GM10266 (cell line): ENCODE measurements around the gene LCN10.

ENCODE experiments used
- DNase-seq: peaks from one replicate; pipeline ENCODE4 v3.0.0; 2012; ENCODE audit errors: extremely low spot score
- TF ChIP-seq, protein P1 (sequence below): IDR thresholded peaks from 2 replicates; pipeline ENCODE4 v1.5.1; 2012; ENCODE audit warnings: mild to moderate bottlenecking, low read depth; ENCODE audit not compliant: control insufficient read depth, insufficient read depth; ENCODE audit errors: missing control alignments

Gene LCN10

DNA sequence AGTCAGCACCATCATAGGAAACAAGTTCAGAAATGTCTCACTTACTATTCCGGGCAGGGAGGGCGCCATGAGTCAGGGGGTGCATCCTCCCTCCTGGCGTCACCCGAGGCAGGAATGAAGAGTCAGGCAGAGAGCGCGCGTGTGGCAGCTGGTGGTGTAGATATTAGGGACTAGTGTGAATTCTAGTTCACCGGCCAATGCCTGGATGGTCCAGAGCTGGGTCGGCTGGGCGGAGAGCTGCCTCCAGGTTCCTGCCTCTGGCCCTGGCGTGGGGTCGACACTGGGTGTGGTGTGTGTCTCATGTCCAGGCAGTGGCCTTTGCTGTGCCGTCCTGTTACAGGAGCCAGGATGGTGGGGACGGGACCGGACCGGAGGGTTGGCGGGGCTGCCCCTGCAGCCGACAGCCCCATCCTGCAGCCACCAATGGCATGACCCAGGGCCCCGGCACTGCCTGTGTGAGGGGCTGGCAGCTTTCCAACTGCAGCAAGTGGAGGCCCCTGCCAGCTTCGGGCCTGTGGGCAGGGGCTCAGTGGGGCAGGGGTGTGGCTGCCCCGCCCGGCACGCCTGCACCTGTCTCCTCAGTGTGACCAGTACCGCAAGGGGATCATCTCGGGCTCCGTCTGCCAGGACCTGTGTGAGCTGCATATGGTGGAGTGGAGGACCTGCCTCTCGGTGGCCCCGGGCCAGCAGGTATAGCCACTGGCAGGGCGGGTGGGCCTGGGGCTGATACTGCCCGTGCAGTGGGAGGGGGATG, 21.2 kb downstream of the LCN10 start:
- TF ChIP-seq, protein P1, sequence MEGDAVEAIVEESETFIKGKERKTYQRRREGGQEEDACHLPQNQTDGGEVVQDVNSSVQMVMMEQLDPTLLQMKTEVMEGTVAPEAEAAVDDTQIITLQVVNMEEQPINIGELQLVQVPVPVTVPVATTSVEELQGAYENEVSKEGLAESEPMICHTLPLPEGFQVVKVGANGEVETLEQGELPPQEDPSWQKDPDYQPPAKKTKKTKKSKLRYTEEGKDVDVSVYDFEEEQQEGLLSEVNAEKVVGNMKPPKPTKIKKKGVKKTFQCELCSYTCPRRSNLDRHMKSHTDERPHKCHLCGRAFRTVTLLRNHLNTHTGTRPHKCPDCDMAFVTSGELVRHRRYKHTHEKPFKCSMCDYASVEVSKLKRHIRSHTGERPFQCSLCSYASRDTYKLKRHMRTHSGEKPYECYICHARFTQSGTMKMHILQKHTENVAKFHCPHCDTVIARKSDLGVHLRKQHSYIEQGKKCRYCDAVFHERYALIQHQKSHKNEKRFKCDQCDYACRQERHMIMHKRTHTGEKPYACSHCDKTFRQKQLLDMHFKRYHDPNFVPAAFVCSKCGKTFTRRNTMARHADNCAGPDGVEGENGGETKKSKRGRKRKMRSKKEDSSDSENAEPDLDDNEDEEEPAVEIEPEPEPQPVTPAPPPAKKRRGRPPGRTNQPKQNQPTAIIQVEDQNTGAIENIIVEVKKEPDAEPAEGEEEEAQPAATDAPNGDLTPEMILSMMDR: no peak
- DNase-seq: no peak

GRCh38 chr9:136720898-136721338, 21.8 kb downstream of the LCN10 start:
- DNase-seq: no peak
- TF ChIP-seq, protein P1: no peak

DNA sequence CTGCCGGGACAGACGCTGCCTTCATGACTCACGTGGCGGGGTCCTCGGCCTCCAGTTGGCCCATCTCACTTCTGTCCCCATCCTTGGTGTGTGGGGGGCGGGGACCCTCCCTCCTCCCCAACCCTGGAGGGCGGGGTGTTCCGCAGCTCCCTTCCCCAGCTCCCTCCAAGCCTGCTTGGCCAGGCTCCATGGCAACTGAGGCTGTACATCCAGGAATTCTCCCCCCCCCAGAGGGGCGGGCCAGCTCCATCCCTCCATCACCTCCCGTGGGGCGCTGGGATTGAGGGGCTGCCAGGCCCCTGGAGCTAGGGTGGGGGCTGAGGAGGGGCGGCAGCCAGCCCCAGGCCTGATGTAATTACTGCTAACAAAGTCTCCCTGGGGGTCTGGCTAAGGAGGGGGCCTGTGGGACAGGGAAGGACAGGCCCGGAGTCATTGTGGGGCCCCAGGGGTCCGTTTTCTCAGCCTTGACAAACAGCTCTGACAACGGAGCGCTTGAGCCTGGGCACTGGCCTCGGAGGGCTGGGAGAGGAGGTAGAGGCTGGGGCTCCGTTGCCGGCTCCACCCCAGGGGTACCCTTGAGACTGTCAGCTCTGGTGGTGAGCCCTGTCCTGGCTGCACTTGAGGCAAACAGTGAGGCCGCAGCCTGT, 22.4 kb downstream of the LCN10 start:
- DNase-seq: no peak
- TF ChIP-seq, protein P1: no peak

DNA sequence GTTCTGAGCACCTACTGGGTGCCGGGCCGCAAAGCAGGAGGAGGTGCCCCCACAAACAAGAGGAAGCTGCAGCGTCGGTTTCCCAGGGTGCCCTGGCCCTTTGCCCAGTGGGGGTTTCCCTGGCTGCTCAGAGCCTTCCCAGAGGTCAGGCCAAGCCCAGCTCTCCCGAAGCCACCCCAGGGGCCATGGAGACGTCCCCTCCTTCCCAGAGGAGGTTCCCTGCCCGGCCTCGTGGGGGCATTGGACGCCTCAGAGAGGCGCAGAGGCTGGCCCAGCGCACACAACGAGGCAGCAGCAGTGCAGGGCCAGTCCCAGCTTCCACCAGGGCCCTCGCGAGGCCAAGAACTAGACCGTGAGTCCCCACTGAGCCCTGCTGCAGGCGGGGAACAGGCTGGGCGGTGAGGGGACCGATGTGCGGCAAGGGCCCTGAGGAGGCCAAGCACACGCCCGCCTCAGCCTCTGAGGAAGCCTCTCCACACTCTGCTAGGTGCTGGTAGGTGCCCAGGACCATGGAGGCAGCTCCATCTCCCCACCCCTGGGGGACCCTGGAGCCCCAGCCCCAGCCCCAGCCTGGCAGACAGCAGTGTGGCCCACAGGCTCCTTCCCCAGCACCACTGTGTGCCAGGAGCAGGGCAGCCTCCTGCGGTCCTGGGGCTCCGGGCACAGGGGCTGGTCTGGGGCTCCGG, 23.4 kb downstream of the LCN10 start:
- TF ChIP-seq, protein P1: no peak
- DNase-seq: no peak

- TF ChIP-seq, protein P1: no peak
- no peak for DNase-seq
Observed at GRCh38 chr9:136718345-136719194, 24.2 kb downstream of the LCN10 start.

DNA sequence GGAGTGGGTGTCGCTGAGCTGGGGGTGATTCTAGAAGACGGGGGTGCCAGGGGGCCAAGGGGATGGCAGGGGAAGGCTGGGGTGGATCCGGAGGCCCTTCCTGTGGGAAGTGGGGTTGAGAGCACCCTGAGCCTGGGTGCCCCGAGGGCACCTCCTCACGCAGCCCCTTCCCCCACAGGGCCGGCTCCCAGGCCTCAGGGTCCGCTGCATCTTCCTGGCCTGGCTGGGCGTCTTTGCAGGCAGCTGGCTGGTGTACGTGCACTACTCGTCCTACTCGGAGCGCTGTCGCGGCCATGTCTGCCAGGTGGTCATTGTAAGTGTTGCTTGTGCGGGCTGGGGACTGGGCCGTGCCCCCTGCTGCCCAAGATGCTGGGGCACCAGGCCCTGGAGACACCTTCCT, 25.3 kb downstream of the LCN10 start:
- DNase-seq: no peak
- TF ChIP-seq, protein P1: no peak
